Right lung (tissue), 5 donors: ENCODE data around the gene ARL15. TPM values are rescaled to one million over a fixed set of nuclear protein-coding genes. Genes with fewer than 3 reads are reported as not detected.
A peak's percentile ranks its signal among the peaks of the same experiment; 100 is the strongest.

ENCODE experiments used
- DNase-seq, 2 donors: peaks; one replicate each; pipeline ENCODE4 v3.0.0-alpha.2; 2013
- polyA plus RNA-seq, 5 donors: library from polyadenylated mRNA; unstranded; fragments of 120-200 nt; gene quantifications; one replicate each; pipeline versions ENCODE4 v1.2.1 to v1.2.3, GENCODE V29; 2013; ENCODE audit warnings: inconsistent platforms in 1 of 5, low replicate concordance in 1 of 5; ENCODE audit not compliant: insufficient read length in 5 of 5, insufficient read depth in 1 of 5

The ARL15 gene
- polyA plus RNA-seq, 5 donors: 16.5 to 30.1 (median 25.3) TPM

DNA sequence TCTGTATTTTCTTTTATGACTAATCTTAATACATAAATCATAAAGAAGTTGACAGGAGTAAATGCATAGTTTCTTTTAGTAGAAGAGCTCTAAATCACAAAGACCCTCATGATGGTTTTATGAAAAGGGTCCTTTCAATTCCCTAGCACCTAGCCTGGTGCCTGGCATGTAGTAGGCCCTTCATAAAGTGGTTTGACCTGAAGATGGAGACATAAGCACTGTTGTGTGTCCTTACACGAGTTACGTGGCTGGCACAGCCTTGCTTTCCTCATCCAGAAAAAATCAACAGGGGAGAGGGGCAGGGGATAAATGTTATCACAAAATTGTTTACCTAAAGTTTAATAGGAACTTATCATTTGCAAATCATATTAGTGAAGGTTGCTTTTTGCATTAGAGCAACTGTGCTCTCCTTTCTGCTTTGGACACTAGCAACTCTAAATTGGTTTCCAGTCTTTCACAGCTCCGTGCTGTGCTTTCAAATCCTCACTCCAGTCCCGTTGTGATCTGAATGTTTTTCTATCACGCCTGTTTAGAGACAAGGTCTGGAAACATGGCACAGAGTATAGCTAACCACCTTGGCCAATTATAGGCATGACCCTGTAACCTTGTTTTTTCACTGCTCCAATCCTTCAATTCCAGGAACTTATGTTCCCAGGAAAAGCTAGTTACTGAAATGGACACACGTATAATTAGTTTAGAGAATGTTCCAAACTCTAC, 55.7 kb downstream of the ARL15 start:
- DNase-seq: no peak

GRCh38 chr5:54251981-54252380, 58.4 kb downstream of the ARL15 start:
- DNase-seq: no peak

- no peak for DNase-seq
These were observed 61.0 kb downstream of the ARL15 start for GRCh38 chr5:54249210-54250028.

GRCh38 chr5:54247226-54247625, 63.1 kb downstream of the ARL15 start:
- DNase-seq: no peak

GRCh38 chr5:54243483-54244080, 66.8 kb downstream of the ARL15 start:
- DNase-seq: peak in 1 of 2 donors; percentile 20

DNA sequence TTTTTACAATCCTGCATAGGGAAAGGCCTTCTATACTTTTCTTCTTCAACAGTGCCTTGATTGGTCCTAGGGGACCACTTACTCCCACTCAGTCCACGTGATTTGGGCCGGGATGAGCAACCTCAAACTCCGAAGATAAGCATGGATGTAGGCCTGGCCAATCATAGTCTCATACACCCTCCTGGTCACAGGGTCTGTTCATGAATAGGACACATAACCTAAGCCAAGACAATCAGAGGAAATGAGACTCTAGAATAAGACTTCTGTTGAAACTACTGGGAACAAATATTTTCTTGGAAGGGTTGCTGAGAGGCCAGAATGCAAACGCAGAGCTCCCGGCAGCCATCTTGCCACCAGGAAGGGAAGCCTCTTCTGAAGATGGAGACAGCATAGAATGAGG, 68.1 kb downstream of the ARL15 start:
- DNase-seq: no peak

GRCh38 chr5:54234304-54234933, 76.0 kb downstream of the ARL15 start:
- no peak for DNase-seq

- no peak for DNase-seq
These were observed 79.3 kb downstream of the ARL15 start for GRCh38 chr5:54230936-54231685.

GRCh38 chr5:54229041-54229780, 81.2 kb downstream of the ARL15 start:
- peak in 1 of 2 donors; percentile 37 for DNase-seq

GRCh38 chr5:54227759-54228158, 82.6 kb downstream of the ARL15 start:
- DNase-seq: no peak

- DNase-seq: no peak
These were observed 83.3 kb downstream of the ARL15 start for GRCh38 chr5:54227109-54227508.

DNA sequence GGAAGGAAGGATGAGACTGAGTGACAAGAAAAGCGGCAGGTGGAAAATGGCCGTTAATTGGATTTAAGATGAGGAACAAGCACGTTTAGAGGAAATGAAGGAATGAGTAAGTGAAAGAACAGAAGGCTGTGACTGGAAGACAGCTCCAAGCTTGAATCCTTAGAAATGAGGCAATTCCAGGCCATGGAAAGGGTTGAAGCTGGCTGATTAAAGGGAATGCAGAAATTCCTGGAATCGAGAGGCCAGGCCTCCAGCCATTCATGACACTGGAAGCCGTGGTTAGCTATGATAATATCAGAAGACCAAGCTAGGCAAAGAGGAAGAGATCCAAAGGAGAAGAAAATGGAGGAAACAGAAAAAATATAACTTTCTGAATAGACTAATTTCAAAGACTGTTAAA, 84.2 kb downstream of the ARL15 start:
- DNase-seq: no peak

DNA sequence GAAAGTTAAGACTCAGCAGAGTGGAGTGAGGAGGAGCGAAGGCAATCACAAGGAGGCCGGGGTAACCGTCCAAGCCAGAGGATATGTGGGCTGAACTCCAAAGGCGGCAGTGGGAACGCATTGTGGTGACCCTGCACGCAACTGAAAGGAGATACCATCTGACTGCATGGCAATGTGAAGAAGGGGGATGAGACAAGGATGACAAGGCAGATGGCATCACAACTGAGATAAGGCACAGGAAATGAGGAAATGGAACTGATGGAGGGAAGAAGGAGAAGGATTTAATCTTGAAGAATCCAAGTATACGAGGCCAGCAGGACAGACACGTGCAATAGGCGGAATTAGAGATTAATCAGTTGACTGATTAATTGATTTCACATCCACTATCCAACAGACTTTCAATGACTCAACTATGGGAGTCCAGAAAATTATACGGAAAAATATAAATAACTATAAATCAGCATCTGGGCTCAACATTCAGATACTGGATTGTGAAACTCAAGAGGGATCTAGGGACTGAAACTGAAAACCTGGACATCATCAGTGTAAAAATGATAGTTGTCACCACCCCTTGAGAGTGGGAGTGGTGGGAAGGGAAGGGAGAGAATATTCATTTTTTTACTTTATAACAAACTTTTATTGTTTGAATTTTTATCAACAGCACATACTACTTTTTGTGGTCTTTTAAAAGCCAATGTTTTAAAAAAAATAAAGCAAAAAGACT, 86.1 kb downstream of the ARL15 start:
- DNase-seq: no peak

GRCh38 chr5:54222336-54222735, 88.0 kb downstream of the ARL15 start:
- DNase-seq: no peak

- no peak for DNase-seq
These were observed 89.2 kb downstream of the ARL15 start for GRCh38 chr5:54221135-54221534.

DNA sequence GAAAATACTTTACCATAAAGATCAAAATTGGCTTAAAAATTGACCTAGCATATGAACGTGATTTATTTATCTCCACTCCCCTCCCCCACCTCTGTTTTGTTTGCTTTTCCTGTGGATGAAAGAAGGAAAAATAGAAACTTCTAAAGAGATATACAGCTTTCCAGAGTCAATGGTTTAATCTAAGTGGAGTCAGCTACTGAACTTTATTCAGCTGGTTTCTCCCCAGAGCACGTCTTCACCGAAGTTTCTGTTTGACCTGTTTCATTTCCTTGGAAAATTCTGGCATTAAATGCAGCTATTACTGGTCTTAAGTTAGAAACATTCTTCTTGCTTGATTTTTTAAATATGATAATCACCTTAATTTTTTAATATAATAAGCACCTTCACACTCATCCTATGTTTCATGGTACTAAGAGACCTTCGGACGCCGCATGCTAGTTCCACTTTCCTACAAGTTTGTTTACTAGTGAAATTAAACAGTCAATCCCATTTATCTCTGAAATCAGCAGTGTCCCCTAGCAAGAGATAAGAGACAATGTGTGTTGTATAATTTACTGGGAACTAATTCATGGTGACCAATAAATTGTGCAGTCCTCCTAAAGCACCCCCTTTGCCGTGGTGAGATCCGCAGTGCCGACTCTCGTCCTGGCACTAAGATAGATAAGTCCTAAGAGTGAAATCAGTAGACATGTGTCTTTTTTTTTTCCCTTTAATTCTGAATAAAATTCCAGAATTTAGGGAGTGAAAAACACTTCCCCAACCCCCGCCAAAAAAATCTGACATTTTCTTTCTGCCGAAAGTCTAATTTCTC, 89.9 kb downstream of the ARL15 start:
- DNase-seq: no peak

DNA sequence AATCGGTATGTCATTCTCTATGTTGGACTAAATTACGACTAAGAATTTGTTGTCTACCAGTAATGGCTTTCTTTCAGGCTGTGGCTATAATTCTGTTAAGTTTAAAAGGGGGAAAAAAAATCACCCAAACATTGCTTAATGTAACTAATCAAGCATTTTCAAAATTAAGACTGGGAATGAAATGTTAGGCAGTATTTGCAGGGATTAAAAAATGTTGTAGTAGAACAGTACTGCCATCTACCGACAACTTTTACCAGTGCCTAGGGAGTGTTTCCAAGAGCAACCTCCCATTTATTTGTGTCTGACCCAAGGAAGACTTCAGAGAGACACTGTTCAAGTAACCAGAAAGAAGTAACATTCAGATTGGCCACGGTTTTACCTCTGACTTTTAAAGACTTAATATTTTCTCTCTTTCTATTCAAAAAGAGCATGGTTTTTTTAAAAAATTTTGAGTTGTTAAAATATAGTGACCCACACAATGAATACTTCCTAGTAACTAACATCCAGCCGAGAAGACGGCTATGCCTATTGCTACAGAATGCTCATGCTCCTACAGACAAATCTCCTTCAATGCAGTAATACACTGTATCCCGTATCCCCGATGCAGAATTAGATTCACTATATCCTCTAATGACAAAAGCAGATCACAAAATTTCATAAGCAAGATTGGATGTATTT, 92.4 kb downstream of the ARL15 start:
- peak; percentile 63 to 73 for DNase-seq

- DNase-seq: no peak
These were observed 95.1 kb downstream of the ARL15 start for GRCh38 chr5:54215233-54215736.
